SK-N-MC (cell line): ENCODE results near the gene CPNE8.

Experiments used
- EZH2 ChIP-seq: fragments of 200-600 bp; sonication (generic); IDR thresholded peaks from one replicate; pipeline ENCODE4 v1.6.1; 2017; ENCODE audit warnings: antibody characterized with exemption
- POLR2AphosphoS5 ChIP-seq: IDR thresholded peaks from 2 replicates; pipeline ENCODE4 v1.6.1; 2012; ENCODE audit warnings: mild to moderate bottlenecking, low read depth, low read length, borderline replicate concordance

DNA sequence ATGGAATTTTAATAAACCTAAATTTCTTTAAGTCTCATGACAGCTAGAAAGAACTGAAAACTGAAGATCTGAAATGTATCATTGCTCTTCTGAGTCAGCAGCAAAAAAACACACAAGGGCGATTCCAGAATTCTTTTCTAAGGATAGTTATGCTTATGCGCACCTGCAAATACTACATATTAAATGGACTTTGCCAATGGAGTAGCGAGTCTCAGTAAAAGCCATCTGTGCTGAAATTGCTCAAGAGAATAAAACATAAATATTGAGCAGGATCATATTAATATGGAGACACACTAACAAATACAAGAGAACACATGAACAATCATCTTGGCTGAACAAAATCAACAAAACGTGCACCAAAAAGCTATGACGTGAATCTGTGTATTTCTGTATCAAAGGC is 73.7 kb downstream of the CPNE8 start:
- no peak for TF ChIP-seq EZH2
- no peak for TF ChIP-seq POLR2AphosphoS5
